ENCODE measurements around the gene C14orf119. TPM values are rescaled to one million over a fixed set of nuclear protein-coding genes. Genes with fewer than 3 reads are reported as not detected.

The C14orf119 gene
- total and polyA plus RNA-seq, 9 of the 15 experiments (the other 6 are each of a cell fraction or from before 2014, with no cell fraction given) = 36.7 to 251 (median 51.8) TPM

GRCh38 chr14:23056956-23057756, 38.1 kb upstream of the C14orf119 start, which contains the start of gene CDH24 (continued):
- no peak for TF ChIP-seq SFPQ (IDR thresholded peaks at IDR 0.05; ENCODE audit: low read depth, low read length)
- TF ChIP-seq KDM5B (IDR thresholded peaks at IDR 0.05; ENCODE audit: insufficient replicate concordance, low read depth, low read length) = peak; percentile 74
- TF ChIP-seq NBN (IDR thresholded peaks at IDR 0.05; ENCODE audit: low read depth) = peak; percentile 35; the same call in 1 of the 2 replicates
- no peak for TF ChIP-seq HMG20A (CRISPR knock-in tag; conservative IDR thresholded peaks at IDR 0.05)
- no peak for TF ChIP-seq GABPB2 (CRISPR knock-in tag; conservative IDR thresholded peaks at IDR 0.05)
- TF ChIP-seq REST (IDR thresholded peaks at IDR 0.05; ENCODE audit: borderline replicate concordance) = no peak
- no peak for TF ChIP-seq REST (CRISPR knock-in tag; IDR thresholded peaks at IDR 0.05; ENCODE audit: low read depth)
- peak; percentile 40 for TF ChIP-seq ASH1L (IDR thresholded peaks at IDR 0.05; ENCODE audit: borderline replicate concordance, low read depth, partially characterized antibody)
- TF ChIP-seq ZNF217 (CRISPR knock-in tag; IDR thresholded peaks at IDR 0.05) = no peak
- no peak for TF ChIP-seq CHCHD3 (CRISPR knock-in tag; IDR thresholded peaks at IDR 0.05)
- no peak for TF ChIP-seq ZSCAN32 (CRISPR knock-in tag; IDR thresholded peaks at IDR 0.05)
- TF ChIP-seq, protein P1, sequence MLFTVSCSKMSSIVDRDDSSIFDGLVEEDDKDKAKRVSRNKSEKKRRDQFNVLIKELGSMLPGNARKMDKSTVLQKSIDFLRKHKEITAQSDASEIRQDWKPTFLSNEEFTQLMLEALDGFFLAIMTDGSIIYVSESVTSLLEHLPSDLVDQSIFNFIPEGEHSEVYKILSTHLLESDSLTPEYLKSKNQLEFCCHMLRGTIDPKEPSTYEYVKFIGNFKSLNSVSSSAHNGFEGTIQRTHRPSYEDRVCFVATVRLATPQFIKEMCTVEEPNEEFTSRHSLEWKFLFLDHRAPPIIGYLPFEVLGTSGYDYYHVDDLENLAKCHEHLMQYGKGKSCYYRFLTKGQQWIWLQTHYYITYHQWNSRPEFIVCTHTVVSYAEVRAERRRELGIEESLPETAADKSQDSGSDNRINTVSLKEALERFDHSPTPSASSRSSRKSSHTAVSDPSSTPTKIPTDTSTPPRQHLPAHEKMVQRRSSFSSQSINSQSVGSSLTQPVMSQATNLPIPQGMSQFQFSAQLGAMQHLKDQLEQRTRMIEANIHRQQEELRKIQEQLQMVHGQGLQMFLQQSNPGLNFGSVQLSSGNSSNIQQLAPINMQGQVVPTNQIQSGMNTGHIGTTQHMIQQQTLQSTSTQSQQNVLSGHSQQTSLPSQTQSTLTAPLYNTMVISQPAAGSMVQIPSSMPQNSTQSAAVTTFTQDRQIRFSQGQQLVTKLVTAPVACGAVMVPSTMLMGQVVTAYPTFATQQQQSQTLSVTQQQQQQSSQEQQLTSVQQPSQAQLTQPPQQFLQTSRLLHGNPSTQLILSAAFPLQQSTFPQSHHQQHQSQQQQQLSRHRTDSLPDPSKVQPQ (CRISPR knock-in tag; IDR thresholded peaks at IDR 0.05; ENCODE audit: borderline replicate concordance) = no peak
- peak; percentile 45; the same call in 1 of the 2 replicates for TF ChIP-seq ARID2 (IDR thresholded peaks at IDR 0.05)
- TF ChIP-seq NR3C1 (CRISPR knock-in tag; IDR thresholded peaks at IDR 0.05) = no peak
- no peak for TF ChIP-seq PHF20 (IDR thresholded peaks at IDR 0.05; ENCODE audit: partially characterized antibody)

All from K562 (cell line).